Stomach (tissue), 9 donors: Measurements from ENCODE around the gene UAP1L1. TPM values are rescaled to one million over a fixed set of nuclear protein-coding genes. Genes with fewer than 3 reads are reported as not detected.
A peak's percentile ranks its signal among the peaks of the same experiment; 100 is the strongest.
"Not testable (repeated sequence)": the region's sequence is repeated elsewhere in the genome, so short reads cannot be mapped to it uniquely, and the experiment has no call there.

Experiments
- DNase-seq, 2 donors: peaks; one replicate each; pipeline versions ENCODE4 v3.0.0 to v3.0.0-alpha.2; 2013 to 2019
- H3K27ac ChIP-seq, 5 donors: fragments of 200-600 bp in 4 of 5; sonication (generic) in 4 of 5; one replicate each; pipeline ENCODE4 v1.5.1; 2013 to 2019; ENCODE audit warnings: mild to moderate bottlenecking in 1 of 5, moderate library complexity in 1 of 5
- H3K27me3 ChIP-seq, 3 donors: fragments of 200-600 bp; sonication (generic); one replicate each; pipeline ENCODE4 v1.5.1; 2017 to 2019; ENCODE audit warnings: mixed run types in 1 of 3
- H3K36me3 ChIP-seq, 4 donors: fragments of 200-600 bp; sonication (generic); 1 replicate in 3 of 4; 2 replicates in 1 of 4; pipeline ENCODE4 v1.5.1; 2016 to 2019
- H3K4me1 ChIP-seq, 4 donors: fragments of 200-600 bp; sonication (generic); one replicate each; pipeline ENCODE4 v1.5.1; 2016 to 2019
- H3K4me3 ChIP-seq, 4 donors: fragments of 200-600 bp; sonication (generic) in 3 of 4; one replicate each; pipeline ENCODE4 v1.5.1; 2016 to 2019; ENCODE audit warnings: mild to moderate bottlenecking in 1 of 4
- H3K9me3 ChIP-seq, 4 donors: fragments of 200-600 bp; sonication (generic); one replicate each; pipeline ENCODE4 v1.5.1; 2016 to 2019
- CTCF ChIP-seq, 7 experiments: fragments of 450-650 bp in 4 of 7; fragments of 200-600 bp in 3 of 7; sonication (generic) in 3 of 7; IDR thresholded peaks; one replicate each; pipeline ENCODE4 v1.5.1; 2016 to 2019; ENCODE audit warnings: antibody characterized with exemption in 7 of 7, control low read depth in 2 of 7, mild to moderate bottlenecking in 1 of 7
- EP300 ChIP-seq: sonication (generic); formaldehyde crosslinking; IDR thresholded peaks from one replicate; pipeline ENCODE4 v1.6.1; 2017; ENCODE audit warnings: antibody characterized with exemption
- POLR2A ChIP-seq, 4 donors: fragments of 450-650 bp; IDR thresholded peaks; one replicate each; pipeline ENCODE4 v1.6.1; 2016; ENCODE audit warnings: antibody characterized with exemption in 4 of 4, control low read depth in 2 of 4, mild to moderate bottlenecking in 1 of 4, moderate library complexity in 1 of 4
- POLR2AphosphoS5 ChIP-seq, 3 donors: sonication (generic); formaldehyde crosslinking; IDR thresholded peaks; one replicate each; pipeline ENCODE4 v1.6.1; 2016; ENCODE audit warnings: antibody characterized with exemption in 3 of 3
- WGBS, 5 donors: extraction: QIAGEN DNeasy Blood & Tissue Kit in 3 of 5; methylation state at CpG; one replicate each; pipeline versions ENCODE4 v1.1.5 to v1.1.7; 2013 to 2018; 5-methylcytosine and 5-hydroxymethylcytosine counted together
- intact Hi-C: fragments of 100-400 bp; cut with DNase I; formaldehyde crosslinking; loops from one replicate; pipeline ENCODE4 v1.15.1; 2023; ENCODE audit warnings: low total_unique reads
- polyA plus RNA-seq, 3 donors: library from polyadenylated mRNA; stranded (reverse); fragments of 200-250 nt; gene quantifications; one replicate each; pipeline ENCODE4 v1.2.3, GENCODE V29; 2013
- total RNA-seq, 5 donors: library from RNA; depleted of rRNA; stranded (reverse); fragments of >200 nt; gene quantifications; one replicate each; pipeline versions ENCODE4 v1.1.0 to v1.2.3, GENCODE V29; 2014 to 2016
- donor health status: healthy with polysubstance abuse.
- donor health status: Bipolar disorder and iron deficiency.
- donor health status: healthy.

UAP1L1 gene
- total and polyA plus RNA-seq, 8 donors = 4.1 to 95.6 (median 6.8) TPM

- no peak for DNase-seq
- no peak for TF ChIP-seq CTCF (IDR thresholded peaks at IDR 0.05)
- no peak for TF ChIP-seq EP300
- TF ChIP-seq POLR2A (IDR thresholded peaks at IDR 0.05) = no peak
- TF ChIP-seq POLR2AphosphoS5 (IDR thresholded peaks at IDR 0.05) = no peak
- no peaks in the 10 kb centered on the region for H3K36me3 ChIP-seq
- no peaks in the 10 kb centered on the region for H3K27me3 ChIP-seq
- WGBS, 5 donors = 70 to 88% (median 77%) methylated on average over 5 of the region's 5 CpGs
- intact Hi-C loops = no loop called here
- peaks cover 19 to 34% (median 29%) of the 10 kb centered on the region in 4 donors for H3K4me1 ChIP-seq
- no peaks in the 10 kb centered on the region for H3K9me3 ChIP-seq
- no peak overlapping the region for H3K27ac ChIP-seq
- no peak overlapping the region for H3K4me3 ChIP-seq
These were observed 46.1 kb downstream of the UAP1L1 start for GRCh38 chr9:137123468-137123837.

GRCh38 chr9:137123952-137124462, 46.7 kb downstream of the UAP1L1 start:
- H3K36me3 ChIP-seq, H3K27ac ChIP-seq, H3K4me3 ChIP-seq, H3K9me3 ChIP-seq, intact Hi-C loops, DNase-seq, H3K27me3 ChIP-seq: not testable (repeated sequence)
- peaks cover 24 to 40% (median 35%) of the 10 kb centered on the region in 4 donors for H3K4me1 ChIP-seq
- 84 to 95% (median 91%) methylated on average over 5 of the region's 5 CpGs for WGBS, 5 donors

GRCh38 chr9:137126786-137127185, 49.5 kb downstream of the UAP1L1 start:
- Histone ChIP-seq H3K4me3 (peak overlapping the region in 3 of 4 donors; percentile 71 to 91 (median 75)), H3K9me3 (peaks cover 0 to 13% (median 9%) of the 10 kb centered on the region in 4 donors), H3K27me3 (peaks cover 0 to 18% (median 3%) of the 10 kb centered on the region in 3 donors), H3K27ac (peak overlapping the region; percentile 70 to 86 (median 83)), H3K4me1 (peaks cover 31 to 51% (median 46%) of the 10 kb centered on the region in 4 donors), H3K36me3 (no peaks in the 10 kb centered on the region)
- DNase-seq = no peak
- no peak for TF ChIP-seq POLR2A (IDR thresholded peaks at IDR 0.05)
- TF ChIP-seq EP300 = no peak
- no peak for TF ChIP-seq POLR2AphosphoS5 (IDR thresholded peaks at IDR 0.05)
- TF ChIP-seq CTCF (IDR thresholded peaks at IDR 0.05) = no peak
- WGBS, 5 donors = 25 to 37% (median 33%) methylated on average over 3 of the region's 3 CpGs
- intact Hi-C loops = no loop called here

GRCh38 chr9:137127301-137128157, 50.2 kb downstream of the UAP1L1 start:
- WGBS, 5 donors = 5 to 20% (median 12%) methylated on average over 24 of the region's 24 CpGs
- DNase-seq = peak; percentile 73 to 79
- Histone ChIP-seq H3K27me3 (peaks cover 0 to 26% (median 3%) of the 10 kb centered on the region in 3 donors), H3K4me3 (peak overlapping the region; percentile 71 to 91 (median 74)), H3K27ac (peak overlapping the region; percentile 82 to 86 (median 83)), H3K36me3 (no peaks in the 10 kb centered on the region), H3K9me3 (peaks cover 0 to 13% (median 9%) of the 10 kb centered on the region in 4 donors), H3K4me1 (peaks cover 31 to 44% (median 43%) of the 10 kb centered on the region in 4 donors)
- TF ChIP-seq CTCF (IDR thresholded peaks at IDR 0.05) (no peak), POLR2AphosphoS5 (IDR thresholded peaks at IDR 0.05) (peak in 2 of 3 donors; percentile 13 to 15)
- intact Hi-C loops = no loop called here
